22Rv1 (cell line): ENCODE measurements around the gene TAS2R60.
A peak's percentile ranks its signal among the peaks of the same experiment; 100 is the strongest.

Experiments used
- ZFX ChIP-seq: fragments of 450-650 bp; IDR thresholded peaks from 2 replicates; pipeline ENCODE4 v1.6.1; 2017; ENCODE audit warnings: antibody characterized with exemption, borderline replicate concordance
- TF ChIP-seq, protein P1 (sequence below): fragments of 450-650 bp; IDR thresholded peaks from 2 replicates; pipeline ENCODE4 v1.5.1; 2017; ENCODE audit warnings: mild to moderate bottlenecking

DNA sequence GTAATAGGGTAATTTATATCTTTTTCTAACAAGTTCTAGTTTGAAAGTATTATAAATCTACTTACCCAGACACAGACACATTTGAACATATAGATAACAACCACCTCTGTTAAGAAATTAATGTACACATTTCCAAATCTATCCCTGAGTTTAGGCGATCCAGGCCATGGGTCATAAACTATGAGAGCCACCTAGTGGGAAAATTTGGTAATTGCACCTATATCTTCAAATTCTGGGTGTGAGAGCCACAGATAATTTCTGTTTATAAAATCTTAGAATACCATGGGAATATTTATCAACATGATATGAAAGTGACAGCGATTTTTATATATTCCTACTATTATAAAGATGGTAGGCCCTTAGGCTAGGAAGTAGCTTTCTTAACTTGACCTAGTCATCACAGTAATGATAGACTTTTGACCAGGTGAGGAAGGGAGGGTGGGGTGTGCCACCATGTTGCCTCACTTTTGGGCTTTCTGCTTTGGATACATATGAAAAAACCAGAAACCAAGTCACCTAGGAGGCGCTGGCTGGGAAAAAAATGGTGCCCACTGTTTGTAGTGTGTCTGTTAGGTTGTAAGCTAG lies 26.6 kb upstream of the TAS2R60 start:
- TF ChIP-seq, protein P1, sequence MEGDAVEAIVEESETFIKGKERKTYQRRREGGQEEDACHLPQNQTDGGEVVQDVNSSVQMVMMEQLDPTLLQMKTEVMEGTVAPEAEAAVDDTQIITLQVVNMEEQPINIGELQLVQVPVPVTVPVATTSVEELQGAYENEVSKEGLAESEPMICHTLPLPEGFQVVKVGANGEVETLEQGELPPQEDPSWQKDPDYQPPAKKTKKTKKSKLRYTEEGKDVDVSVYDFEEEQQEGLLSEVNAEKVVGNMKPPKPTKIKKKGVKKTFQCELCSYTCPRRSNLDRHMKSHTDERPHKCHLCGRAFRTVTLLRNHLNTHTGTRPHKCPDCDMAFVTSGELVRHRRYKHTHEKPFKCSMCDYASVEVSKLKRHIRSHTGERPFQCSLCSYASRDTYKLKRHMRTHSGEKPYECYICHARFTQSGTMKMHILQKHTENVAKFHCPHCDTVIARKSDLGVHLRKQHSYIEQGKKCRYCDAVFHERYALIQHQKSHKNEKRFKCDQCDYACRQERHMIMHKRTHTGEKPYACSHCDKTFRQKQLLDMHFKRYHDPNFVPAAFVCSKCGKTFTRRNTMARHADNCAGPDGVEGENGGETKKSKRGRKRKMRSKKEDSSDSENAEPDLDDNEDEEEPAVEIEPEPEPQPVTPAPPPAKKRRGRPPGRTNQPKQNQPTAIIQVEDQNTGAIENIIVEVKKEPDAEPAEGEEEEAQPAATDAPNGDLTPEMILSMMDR = peak; percentile 97
- no peak for TF ChIP-seq ZFX
